Stomach (tissue), 4 donors: Measurements from ENCODE around the gene TC2N.

Experiments used
- CTCF ChIP-seq, 7 experiments: fragments of 450-650 bp in 4 of 7; fragments of 200-600 bp in 3 of 7; sonication (generic) in 3 of 7; IDR thresholded peaks; one replicate each; pipeline ENCODE4 v1.5.1; 2016 to 2019; ENCODE audit warnings: antibody characterized with exemption in 7 of 7, control low read depth in 2 of 7, mild to moderate bottlenecking in 1 of 7
- POLR2A ChIP-seq, 4 donors: fragments of 450-650 bp; IDR thresholded peaks; one replicate each; pipeline ENCODE4 v1.6.1; 2016; ENCODE audit warnings: antibody characterized with exemption in 4 of 4, control low read depth in 2 of 4, mild to moderate bottlenecking in 1 of 4, moderate library complexity in 1 of 4

- TF ChIP-seq CTCF (IDR thresholded peaks at IDR 0.05) (no peak), POLR2A (IDR thresholded peaks at IDR 0.05) (no peak)
Measured at GRCh38 chr14:91793704-91794103, 73.6 kb downstream of the TC2N start.
